SKM-1 treated with dmso at 0.1 percent for 144 hours (cell line): ENCODE measurements around the gene TJP2.

Experiments
- DNase-seq: peaks from one replicate; lab custom pipeline; 2025; ENCODE audit not compliant: unreplicated experiment; lab: John Stamatoyannopoulos, UW

Gene TJP2

GRCh38 chr9:69173891-69174615 lies at the start of gene TJP2:
Gene TJP2, plus strand, starts transcription at chr9:69174277. Its CDS starts 96 bp downstream, at chr9:69174373.
- no peak for DNase-seq

GRCh38 chr9:69130456-69131441 lies 43.3 kb upstream of the TJP2 start:
- DNase-seq, result no peak

- no peak for DNase-seq
These were observed 42.4 kb upstream of the TJP2 start for GRCh38 chr9:69131682-69132081.

GRCh38 chr9:69132361-69132760 lies 41.7 kb upstream of the TJP2 start:
- DNase-seq, result no peak

- no peak for DNase-seq
These were observed 39.7 kb upstream of the TJP2 start for GRCh38 chr9:69134412-69134811.

- no peak for DNase-seq
These were observed 37.9 kb upstream of the TJP2 start for GRCh38 chr9:69136185-69136584.

GRCh38 chr9:69136779-69137178 lies 37.3 kb upstream of the TJP2 start:
- no peak for DNase-seq

GRCh38 chr9:69137311-69137710 lies 36.8 kb upstream of the TJP2 start:
- no peak for DNase-seq

GRCh38 chr9:69139596-69139995 lies 34.5 kb upstream of the TJP2 start:
- DNase-seq, result no peak

- DNase-seq, result no peak
These were observed 33.8 kb upstream of the TJP2 start for GRCh38 chr9:69140123-69140735.

- no peak for DNase-seq
These were observed 32.2 kb upstream of the TJP2 start for GRCh38 chr9:69141851-69142250.

GRCh38 chr9:69143291-69143690 lies 30.8 kb upstream of the TJP2 start:
- DNase-seq, result no peak

- DNase-seq, result no peak
These were observed 28.8 kb upstream of the TJP2 start for GRCh38 chr9:69145144-69145715.

GRCh38 chr9:69147041-69147834 lies 26.8 kb upstream of the TJP2 start:
- DNase-seq, result no peak

- no peak for DNase-seq
These were observed 24.7 kb upstream of the TJP2 start for GRCh38 chr9:69149321-69149807.

GRCh38 chr9:69151506-69151905 lies 22.6 kb upstream of the TJP2 start:
- no peak for DNase-seq

- DNase-seq, result no peak
These were observed 20.2 kb upstream of the TJP2 start for GRCh38 chr9:69153707-69154521.

GRCh38 chr9:69155341-69156030 lies 18.6 kb upstream of the TJP2 start:
- DNase-seq, result no peak
